ENCODE measurements around the gene TRIM7. TPM values are rescaled to one million over a fixed set of nuclear protein-coding genes. Genes with fewer than 3 reads are reported as not detected.
A peak's percentile ranks its signal among the peaks of the same experiment; 100 is the strongest.

TRIM7 gene
- total and polyA plus RNA-seq, 2 of the 4 experiments (the other 2 are of a cell fraction): 0.54 to 1.0 TPM

DNA sequence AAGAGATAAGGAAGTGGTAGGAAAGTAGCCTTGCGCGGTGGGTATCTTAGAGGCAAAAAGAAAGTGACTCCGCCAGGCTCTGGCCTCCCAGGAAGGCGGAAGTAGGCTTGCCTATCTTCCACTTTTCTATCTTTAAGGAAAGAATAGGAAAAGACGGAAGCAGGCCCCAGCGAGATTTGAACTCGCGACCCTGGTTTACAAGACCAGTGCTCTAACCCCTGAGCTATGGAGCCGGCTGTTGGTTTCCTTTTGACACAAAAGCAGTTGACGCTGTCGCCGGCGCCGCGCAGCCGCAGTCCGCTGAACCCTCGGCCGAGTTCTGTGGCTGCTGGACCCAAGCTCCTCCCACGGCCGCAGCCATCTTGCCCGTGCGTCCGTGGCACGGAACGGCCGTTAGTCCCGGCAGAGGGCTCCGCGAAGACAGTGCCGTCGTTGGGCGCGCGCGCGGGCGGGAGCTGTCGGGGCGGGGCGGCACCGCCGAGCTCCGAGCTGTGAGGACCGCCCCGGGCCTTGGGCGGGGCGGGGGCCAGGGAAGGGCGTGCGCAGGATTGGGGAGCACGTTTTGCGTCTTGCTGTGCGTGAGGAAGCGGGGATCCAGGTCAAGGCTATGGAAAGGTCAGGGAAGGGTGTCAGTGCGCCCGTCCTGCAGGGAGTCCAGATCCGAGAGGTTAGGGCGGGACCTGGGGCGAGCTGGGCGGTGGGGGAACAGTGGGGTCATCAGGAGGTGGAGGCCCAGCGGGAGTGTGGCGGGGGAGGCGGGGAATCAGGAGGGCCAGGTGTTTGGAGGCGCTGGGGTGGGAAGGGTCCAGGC lies 13.3 kb downstream of the TRIM7 start:
- peak overlapping the region; percentile 89 for H3K9ac ChIP-seq (ENCODE audit: low read depth, low read length)
- peak overlapping the region; percentile 79; the same call in 1 of the 2 replicates for H2AK5ac ChIP-seq (ENCODE audit: low read depth, low read length)
- H3K18ac ChIP-seq (ENCODE audit: low read depth, low read length): peak overlapping the region; percentile 84
- H4K91ac ChIP-seq (ENCODE audit: insufficient read depth, low read depth, low read length): peak overlapping the region; percentile 91
- CTCF ChIA-PET: interaction anchor here (0.6 to 2.5 kb wide), 3 partner anchors 13 to 45 kb away, joined by 3 to 10 read pairs (median 3); partner anchors contain the start of gene TRIM7
- H4K5ac ChIP-seq (ENCODE audit: low read depth, low read length): peak overlapping the region; percentile 93
- H3K9me3 ChIP-seq (ENCODE audit: control insufficient read depth, insufficient read depth, low read length): no peaks in the 10 kb centered on the region
- intact Hi-C loops (cut with micrococcal nuclease) (loop anchor here (1.0 kb wide), 3 partner anchors 27 to 55 kb away; partner anchors contain the start of gene TRIM41), in situ Hi-C loops (cut with MboI; ENCODE audit: low sequenced_read_pairs) (no loop called here), dilution Hi-C loops (cut with HindIII; ENCODE audit: low sequenced_read_pairs, unreplicated experiment) (no loop called here)
- no peak overlapping the region for H2BK20ac ChIP-seq (ENCODE audit: low read depth, low read length)
- H3K14ac ChIP-seq (replicated peaks; ENCODE audit: low read depth, low read length): peak overlapping the region; percentile 93
- peak overlapping the region; percentile 89 to 95 for H4K8ac ChIP-seq (ENCODE audit: low read depth in 2 of 2, low read length in 2 of 2)
- BruUV-seq (replicated peaks): no TSS peak
- peaks cover 12% of the 10 kb centered on the region for H4K20me1 ChIP-seq (ENCODE audit: insufficient read depth, low read length)
- peak overlapping the region; percentile 91 for H3K27ac ChIP-seq (ENCODE audit: insufficient read depth, low read length)
- H3K23ac ChIP-seq (ENCODE audit: low read depth, low read length): peak overlapping the region; percentile 86
- no peak overlapping the region for H2BK15ac ChIP-seq (ENCODE audit: low read depth, low read length)
- 3% methylated on average over 26 of the region's 64 CpGs; no CpG with 5 or more reads in 1 of the 2 experiments for WGBS, 2 experiments (ENCODE audit: extremely low coverage in 2 of 2, insufficient read length in 1 of 2)
- H3K4me3 ChIP-seq (ENCODE audit: insufficient read depth, low read depth, low read length): peak overlapping the region; percentile 65
- peaks cover 4% of the 10 kb centered on the region for H3K4me1 ChIP-seq (ENCODE audit: control insufficient read depth, insufficient read depth, low read length)
- peak overlapping the region; percentile 97 for H2AK9ac ChIP-seq (replicated peaks; ENCODE audit: low read depth, low read length, poor library complexity)
- H3K36me3 ChIP-seq (ENCODE audit: control insufficient read depth, insufficient read depth, low read length): no peaks in the 10 kb centered on the region
- DNase-seq: peak; percentile 94
- POLR2A ChIA-PET (ENCODE audit: unreplicated experiment): no interaction called here
- H3K9me1 ChIP-seq (ENCODE audit: insufficient read depth, low read length): peaks cover 5% of the 10 kb centered on the region
- ATAC-seq (ENCODE audit: low read depth): peak; percentile 77
- H3K4ac ChIP-seq (ENCODE audit: low read depth, low read length): peak overlapping the region; percentile 96
- no peaks in the 10 kb centered on the region for H3K27me3 ChIP-seq (ENCODE audit: control insufficient read depth, insufficient read depth, low read length)
- H3K56ac ChIP-seq (ENCODE audit: extremely low read depth, insufficient read depth, low read length): peak overlapping the region; percentile 39; the same call in 1 of the 2 replicates
- peak overlapping the region; percentile 99 for H2AFZ ChIP-seq (replicated peaks; ENCODE audit: low read length, poor library complexity)
- peak overlapping the region; percentile 55; the same call in 1 of the 2 replicates for H2BK120ac ChIP-seq (ENCODE audit: low read depth, low read length)
- H3K79me1 ChIP-seq (ENCODE audit: low read depth in 1 of 2, low read length in 2 of 2): peaks cover 10 to 11% of the 10 kb centered on the region in 2 experiments; a peak in 3 of 4 replicates
- peak overlapping the region; percentile 87 for H3K4me2 ChIP-seq (ENCODE audit: low read depth, low read length)
- peak overlapping the region; percentile 84 for H2BK5ac ChIP-seq (ENCODE audit: low read depth, low read length, poor library complexity, severe bottlenecking)
- TF ChIP-seq RAD21 (IDR thresholded peaks at IDR 0.05; ENCODE audit: low read length) (0 out of 2 replicates have a peak, but pooled peaks have one; percentile 6), RCOR1 (IDR thresholded peaks at IDR 0.05; ENCODE audit: insufficient replicate concordance, low read length) (no peak), RFX5 (IDR thresholded peaks at IDR 0.05; ENCODE audit: low read depth, low read length) (no peak), POLR2A (IDR thresholded peaks at IDR 0.05; ENCODE audit: low read depth, low read length) (peak; percentile 43; the same call in 1 of the 2 replicates), MXI1 (IDR thresholded peaks at IDR 0.05; ENCODE audit: borderline replicate concordance, low read depth, low read length) (peak; percentile 66; the same call in 1 of the 2 replicates), MAZ (IDR thresholded peaks at IDR 0.05; ENCODE audit: borderline replicate concordance, low read depth, low read length) (peak; percentile 57; the same call in 1 of the 2 replicates), BHLHE40 (IDR thresholded peaks at IDR 0.05; ENCODE audit: low read depth, low read length) (peak; percentile 53; the same call in 1 of the 2 replicates), NFE2L2 (IDR thresholded peaks at IDR 0.05; ENCODE audit: low read depth, low read length) (no peak), MAFK (IDR thresholded peaks at IDR 0.05; ENCODE audit: low read depth, low read length) (no peak), FOS (IDR thresholded peaks at IDR 0.05; ENCODE audit: low read depth, low read length) (peak; percentile 94), CEBPB (IDR thresholded peaks at IDR 0.05; ENCODE audit: low read depth, low read length) (no peak), SMC3 (IDR thresholded peaks at IDR 0.05; ENCODE audit: low read depth, low read length) (no peak)
- TF ChIP-seq, protein P1, sequence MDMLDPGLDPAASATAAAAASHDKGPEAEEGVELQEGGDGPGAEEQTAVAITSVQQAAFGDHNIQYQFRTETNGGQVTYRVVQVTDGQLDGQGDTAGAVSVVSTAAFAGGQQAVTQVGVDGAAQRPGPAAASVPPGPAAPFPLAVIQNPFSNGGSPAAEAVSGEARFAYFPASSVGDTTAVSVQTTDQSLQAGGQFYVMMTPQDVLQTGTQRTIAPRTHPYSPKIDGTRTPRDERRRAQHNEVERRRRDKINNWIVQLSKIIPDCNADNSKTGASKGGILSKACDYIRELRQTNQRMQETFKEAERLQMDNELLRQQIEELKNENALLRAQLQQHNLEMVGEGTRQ (IDR thresholded peaks at IDR 0.05; ENCODE audit: low read depth, low read length): no peak
- TF ChIP-seq, protein P2, sequence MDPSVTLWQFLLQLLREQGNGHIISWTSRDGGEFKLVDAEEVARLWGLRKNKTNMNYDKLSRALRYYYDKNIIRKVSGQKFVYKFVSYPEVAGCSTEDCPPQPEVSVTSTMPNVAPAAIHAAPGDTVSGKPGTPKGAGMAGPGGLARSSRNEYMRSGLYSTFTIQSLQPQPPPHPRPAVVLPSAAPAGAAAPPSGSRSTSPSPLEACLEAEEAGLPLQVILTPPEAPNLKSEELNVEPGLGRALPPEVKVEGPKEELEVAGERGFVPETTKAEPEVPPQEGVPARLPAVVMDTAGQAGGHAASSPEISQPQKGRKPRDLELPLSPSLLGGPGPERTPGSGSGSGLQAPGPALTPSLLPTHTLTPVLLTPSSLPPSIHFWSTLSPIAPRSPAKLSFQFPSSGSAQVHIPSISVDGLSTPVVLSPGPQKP (IDR thresholded peaks at IDR 0.05; ENCODE audit: borderline replicate concordance, low read depth, low read length): no peak

All from IMR-90 (cell line).